ENCODE measurements around the gene PKD1L1.

DNA sequence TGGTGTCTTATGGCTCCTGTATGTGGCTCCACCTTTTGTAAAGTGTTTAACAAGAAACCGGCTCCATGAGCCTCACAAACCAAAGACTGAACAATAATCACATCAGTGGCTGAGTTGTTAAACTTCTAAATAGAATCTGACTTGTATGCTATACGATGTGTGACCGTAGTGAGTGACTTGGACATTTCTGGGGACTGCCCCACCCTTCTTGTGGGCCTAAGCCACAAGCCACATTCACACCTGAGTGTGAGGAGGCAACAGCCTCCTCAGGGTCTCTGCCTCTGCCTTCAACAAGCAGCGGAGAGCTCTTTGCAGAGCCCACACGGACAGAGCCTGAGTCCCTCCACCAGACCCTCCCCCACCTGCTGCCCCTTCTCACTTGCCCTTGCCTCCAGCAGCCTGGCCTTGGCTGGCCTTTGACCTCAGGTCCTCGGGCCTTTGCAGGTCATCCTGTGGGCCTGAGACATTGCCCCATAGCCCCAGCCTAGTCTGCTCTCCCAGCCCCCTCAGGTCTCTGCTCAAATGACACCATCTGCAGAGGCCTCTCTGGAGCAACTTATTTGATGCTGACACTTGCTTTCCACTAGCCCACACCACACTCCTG lies 209.6 kb downstream of the PKD1L1 start:
- TF ChIP-seq, protein P1, sequence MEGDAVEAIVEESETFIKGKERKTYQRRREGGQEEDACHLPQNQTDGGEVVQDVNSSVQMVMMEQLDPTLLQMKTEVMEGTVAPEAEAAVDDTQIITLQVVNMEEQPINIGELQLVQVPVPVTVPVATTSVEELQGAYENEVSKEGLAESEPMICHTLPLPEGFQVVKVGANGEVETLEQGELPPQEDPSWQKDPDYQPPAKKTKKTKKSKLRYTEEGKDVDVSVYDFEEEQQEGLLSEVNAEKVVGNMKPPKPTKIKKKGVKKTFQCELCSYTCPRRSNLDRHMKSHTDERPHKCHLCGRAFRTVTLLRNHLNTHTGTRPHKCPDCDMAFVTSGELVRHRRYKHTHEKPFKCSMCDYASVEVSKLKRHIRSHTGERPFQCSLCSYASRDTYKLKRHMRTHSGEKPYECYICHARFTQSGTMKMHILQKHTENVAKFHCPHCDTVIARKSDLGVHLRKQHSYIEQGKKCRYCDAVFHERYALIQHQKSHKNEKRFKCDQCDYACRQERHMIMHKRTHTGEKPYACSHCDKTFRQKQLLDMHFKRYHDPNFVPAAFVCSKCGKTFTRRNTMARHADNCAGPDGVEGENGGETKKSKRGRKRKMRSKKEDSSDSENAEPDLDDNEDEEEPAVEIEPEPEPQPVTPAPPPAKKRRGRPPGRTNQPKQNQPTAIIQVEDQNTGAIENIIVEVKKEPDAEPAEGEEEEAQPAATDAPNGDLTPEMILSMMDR (IDR thresholded peaks at IDR 0.05): no peak
- no peak for TF ChIP-seq ZFX (IDR thresholded peaks at IDR 0.05; ENCODE audit: borderline replicate concordance)

Data from 22Rv1 (cell line).